ENCODE results near the gene RFX5. TPM values are rescaled to one million over a fixed set of nuclear protein-coding genes. Genes with fewer than 3 reads are reported as not detected.

The RFX5 gene
- polyA plus RNA-seq, 1 donor (not counting 4 experiments of a cell fraction or from before 2014, with no cell fraction given), result 55.4 TPM

GRCh38 chr1:151369302-151369610 lies 22.2 kb upstream of the RFX5 start:
- dilution Hi-C loops (cut with MboI; ENCODE audit: extremely low pct_ligation_motif_present, low sequenced_read_pairs), result no loop called here
- Histone ChIP-seq H4K20me1 (ENCODE audit: control insufficient read depth, extremely low read depth, insufficient read depth, low read length) (no peaks in the 10 kb centered on the region), H3K27me3 (ENCODE audit: control insufficient read depth, extremely low read depth, insufficient read depth, low read length) (no peaks in the 10 kb centered on the region), H3K9ac (ENCODE audit: control insufficient read depth, extremely low read depth, insufficient read depth, low read length) (no peak overlapping the region), H2AFZ (ENCODE audit: control insufficient read depth, low read length) (no peak overlapping the region), H3K36me3 (ENCODE audit: control insufficient read depth in 2 of 2, extremely low read depth in 1 of 2, insufficient read depth in 2 of 2, low read length in 2 of 2) (no peaks in the 10 kb centered on the region), H3K9me1 (ENCODE audit: control insufficient read depth, extremely low read depth, insufficient read depth, low read length) (no peaks in the 10 kb centered on the region), H3K27ac (ENCODE audit: control insufficient read depth, insufficient read depth, low read length) (no peak overlapping the region), H3K79me2 (ENCODE audit: control insufficient read depth, insufficient read depth, low read length) (no peaks in the 10 kb centered on the region), H3K4me2 (ENCODE audit: control insufficient read depth, extremely low read depth, insufficient read depth, low read depth, low read length) (no peak overlapping the region), H3K4me1 (ENCODE audit: control insufficient read depth, extremely low read depth, insufficient read depth, low read length) (peaks cover 4% of the 10 kb centered on the region), H3K4me3 (ENCODE audit: control insufficient read depth in 2 of 3, extremely low read depth in 1 of 3, insufficient read depth in 2 of 3, low read depth in 1 of 3, low read length in 3 of 3) (no peak overlapping the region), H3K9me3 (ENCODE audit: control insufficient read depth, low read depth, low read length) (no peaks in the 10 kb centered on the region)
- TF ChIP-seq, protein P1, sequence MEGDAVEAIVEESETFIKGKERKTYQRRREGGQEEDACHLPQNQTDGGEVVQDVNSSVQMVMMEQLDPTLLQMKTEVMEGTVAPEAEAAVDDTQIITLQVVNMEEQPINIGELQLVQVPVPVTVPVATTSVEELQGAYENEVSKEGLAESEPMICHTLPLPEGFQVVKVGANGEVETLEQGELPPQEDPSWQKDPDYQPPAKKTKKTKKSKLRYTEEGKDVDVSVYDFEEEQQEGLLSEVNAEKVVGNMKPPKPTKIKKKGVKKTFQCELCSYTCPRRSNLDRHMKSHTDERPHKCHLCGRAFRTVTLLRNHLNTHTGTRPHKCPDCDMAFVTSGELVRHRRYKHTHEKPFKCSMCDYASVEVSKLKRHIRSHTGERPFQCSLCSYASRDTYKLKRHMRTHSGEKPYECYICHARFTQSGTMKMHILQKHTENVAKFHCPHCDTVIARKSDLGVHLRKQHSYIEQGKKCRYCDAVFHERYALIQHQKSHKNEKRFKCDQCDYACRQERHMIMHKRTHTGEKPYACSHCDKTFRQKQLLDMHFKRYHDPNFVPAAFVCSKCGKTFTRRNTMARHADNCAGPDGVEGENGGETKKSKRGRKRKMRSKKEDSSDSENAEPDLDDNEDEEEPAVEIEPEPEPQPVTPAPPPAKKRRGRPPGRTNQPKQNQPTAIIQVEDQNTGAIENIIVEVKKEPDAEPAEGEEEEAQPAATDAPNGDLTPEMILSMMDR (optimal IDR thresholded peaks at IDR 0.05 in 1 of 3, IDR thresholded peaks at IDR 0.05 in 1 of 3, conservative IDR thresholded peaks at IDR 0.05 in 1 of 3; ENCODE audit: extremely low read depth in 1 of 3, insufficient read depth in 2 of 3, low read length in 3 of 3), result no peak
- TF ChIP-seq EZH2 (IDR thresholded peaks at IDR 0.05; ENCODE audit: low read length), result no peak
- no peak for FAIRE-seq
- DNase-seq (ENCODE audit: low read depth, low spot score), result no peak

DNA sequence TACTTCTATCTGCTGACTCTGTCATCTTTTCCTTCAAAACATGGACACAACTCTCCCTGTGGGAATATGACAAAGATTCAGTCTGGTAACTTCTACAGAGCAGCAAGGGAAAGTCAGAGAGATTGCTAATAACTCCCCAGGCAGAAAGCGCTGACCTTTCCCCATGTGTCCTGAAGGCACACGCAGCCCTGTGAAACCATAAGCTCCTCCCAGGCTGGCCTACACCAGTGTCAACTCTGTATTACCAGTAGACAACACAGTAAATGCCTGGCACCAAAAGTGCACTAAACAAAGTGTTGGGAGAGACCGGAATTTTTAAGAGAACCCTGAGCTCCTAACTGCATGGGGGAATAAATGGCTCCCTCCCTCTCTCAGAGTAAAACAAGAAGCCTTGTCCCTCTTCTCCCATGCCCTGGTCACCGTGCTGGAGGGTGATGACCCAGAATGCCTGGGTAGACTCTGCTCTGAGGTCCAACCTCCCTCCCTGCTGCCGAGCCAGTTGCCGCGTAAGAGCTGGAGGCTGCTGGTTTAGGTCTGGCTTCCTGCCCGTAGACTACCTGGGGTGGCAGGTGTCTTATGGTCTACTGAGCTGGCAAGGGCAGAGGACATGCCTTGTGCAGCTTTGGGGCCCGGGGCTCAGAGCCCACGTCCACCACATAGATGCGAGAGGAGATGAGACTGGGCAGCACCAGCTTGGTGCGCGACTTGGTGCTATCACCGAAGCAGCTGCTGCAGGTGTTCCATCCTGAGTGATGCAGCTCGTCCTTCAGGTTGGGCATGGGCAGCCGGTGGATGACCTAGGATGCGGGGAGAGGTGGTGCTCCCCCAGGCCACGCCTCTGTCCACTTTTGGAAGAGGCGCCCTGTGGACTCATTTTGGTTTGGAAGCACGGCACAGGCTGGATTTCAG lies 21.6 kb upstream of the RFX5 start:
- H3K27ac ChIP-seq (ENCODE audit: control insufficient read depth, insufficient read depth, low read length), result no peak overlapping the region
- no peaks in the 10 kb centered on the region for H3K9me3 ChIP-seq (ENCODE audit: control insufficient read depth, low read depth, low read length)
- H4K20me1 ChIP-seq (ENCODE audit: control insufficient read depth, extremely low read depth, insufficient read depth, low read length), result no peaks in the 10 kb centered on the region
- H3K4me3 ChIP-seq (ENCODE audit: control insufficient read depth in 2 of 3, extremely low read depth in 1 of 3, insufficient read depth in 2 of 3, low read depth in 1 of 3, low read length in 3 of 3), result no peak overlapping the region
- no peaks in the 10 kb centered on the region for H3K36me3 ChIP-seq (ENCODE audit: control insufficient read depth in 2 of 2, extremely low read depth in 1 of 2, insufficient read depth in 2 of 2, low read length in 2 of 2)
- no peaks in the 10 kb centered on the region for H3K27me3 ChIP-seq (ENCODE audit: control insufficient read depth, extremely low read depth, insufficient read depth, low read length)
- no peak for FAIRE-seq
- H3K4me1 ChIP-seq (ENCODE audit: control insufficient read depth, extremely low read depth, insufficient read depth, low read length), result peaks cover 4% of the 10 kb centered on the region
- no peak for TF ChIP-seq EZH2 (IDR thresholded peaks at IDR 0.05; ENCODE audit: low read length)
- TF ChIP-seq, protein P1 (optimal IDR thresholded peaks at IDR 0.05 in 1 of 3, IDR thresholded peaks at IDR 0.05 in 1 of 3, conservative IDR thresholded peaks at IDR 0.05 in 1 of 3; ENCODE audit: extremely low read depth in 1 of 3, insufficient read depth in 2 of 3, low read length in 3 of 3), result no peak
- no peak overlapping the region for H2AFZ ChIP-seq (ENCODE audit: control insufficient read depth, low read length)
- dilution Hi-C loops (cut with MboI; ENCODE audit: extremely low pct_ligation_motif_present, low sequenced_read_pairs), result no loop called here
- H3K79me2 ChIP-seq (ENCODE audit: control insufficient read depth, insufficient read depth, low read length), result no peaks in the 10 kb centered on the region
- H3K4me2 ChIP-seq (ENCODE audit: control insufficient read depth, extremely low read depth, insufficient read depth, low read depth, low read length), result no peak overlapping the region
- H3K9ac ChIP-seq (ENCODE audit: control insufficient read depth, extremely low read depth, insufficient read depth, low read length), result no peak overlapping the region
- H3K9me1 ChIP-seq (ENCODE audit: control insufficient read depth, extremely low read depth, insufficient read depth, low read length), result no peaks in the 10 kb centered on the region
- DNase-seq (ENCODE audit: low read depth, low spot score), result no peak

All from keratinocyte (primary cell).